ENCODE results near the gene CCT7.

- TF ChIP-seq, protein P1, sequence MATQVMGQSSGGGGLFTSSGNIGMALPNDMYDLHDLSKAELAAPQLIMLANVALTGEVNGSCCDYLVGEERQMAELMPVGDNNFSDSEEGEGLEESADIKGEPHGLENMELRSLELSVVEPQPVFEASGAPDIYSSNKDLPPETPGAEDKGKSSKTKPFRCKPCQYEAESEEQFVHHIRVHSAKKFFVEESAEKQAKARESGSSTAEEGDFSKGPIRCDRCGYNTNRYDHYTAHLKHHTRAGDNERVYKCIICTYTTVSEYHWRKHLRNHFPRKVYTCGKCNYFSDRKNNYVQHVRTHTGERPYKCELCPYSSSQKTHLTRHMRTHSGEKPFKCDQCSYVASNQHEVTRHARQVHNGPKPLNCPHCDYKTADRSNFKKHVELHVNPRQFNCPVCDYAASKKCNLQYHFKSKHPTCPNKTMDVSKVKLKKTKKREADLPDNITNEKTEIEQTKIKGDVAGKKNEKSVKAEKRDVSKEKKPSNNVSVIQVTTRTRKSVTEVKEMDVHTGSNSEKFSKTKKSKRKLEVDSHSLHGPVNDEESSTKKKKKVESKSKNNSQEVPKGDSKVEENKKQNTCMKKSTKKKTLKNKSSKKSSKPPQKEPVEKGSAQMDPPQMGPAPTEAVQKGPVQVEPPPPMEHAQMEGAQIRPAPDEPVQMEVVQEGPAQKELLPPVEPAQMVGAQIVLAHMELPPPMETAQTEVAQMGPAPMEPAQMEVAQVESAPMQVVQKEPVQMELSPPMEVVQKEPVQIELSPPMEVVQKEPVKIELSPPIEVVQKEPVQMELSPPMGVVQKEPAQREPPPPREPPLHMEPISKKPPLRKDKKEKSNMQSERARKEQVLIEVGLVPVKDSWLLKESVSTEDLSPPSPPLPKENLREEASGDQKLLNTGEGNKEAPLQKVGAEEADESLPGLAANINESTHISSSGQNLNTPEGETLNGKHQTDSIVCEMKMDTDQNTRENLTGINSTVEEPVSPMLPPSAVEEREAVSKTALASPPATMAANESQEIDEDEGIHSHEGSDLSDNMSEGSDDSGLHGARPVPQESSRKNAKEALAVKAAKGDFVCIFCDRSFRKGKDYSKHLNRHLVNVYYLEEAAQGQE (IDR thresholded peaks at IDR 0.05; ENCODE audit: insufficient read depth in 1 of 2, low read depth in 2 of 2, low read length in 2 of 2), result no peak
- no peak for TF ChIP-seq POLR2AphosphoS5 (IDR thresholded peaks at IDR 0.05; ENCODE audit: low read depth, low read length)
- no peak for TF ChIP-seq SIN3A (IDR thresholded peaks at IDR 0.05; ENCODE audit: borderline replicate concordance, insufficient read depth, low read length)
Measured at GRCh38 chr2:73239776-73240175, 5.7 kb downstream of the CCT7 start.
